ENCODE data around the gene PTPRT.

DNA sequence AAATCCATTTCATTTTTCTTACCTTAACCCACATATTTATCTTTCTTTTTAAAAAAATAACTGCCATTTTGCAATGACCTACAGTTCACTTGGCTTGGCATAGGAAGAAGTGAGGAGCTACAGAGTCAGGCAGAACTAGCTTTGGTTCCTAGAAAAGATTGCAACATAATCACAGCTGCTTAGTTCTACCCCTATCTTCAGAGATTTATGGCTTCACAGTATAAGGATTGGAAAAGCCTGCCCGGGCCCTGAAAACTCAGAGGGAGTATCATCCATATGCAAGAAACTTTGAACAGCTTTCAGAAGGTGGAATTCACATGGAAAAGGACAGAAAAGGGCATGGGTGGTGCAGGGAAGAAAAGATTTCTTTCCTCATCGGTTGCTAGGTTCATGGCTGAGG lies 797.3 kb downstream of the PTPRT start:
- TF ChIP-seq SP1 (IDR thresholded peaks at IDR 0.05) (no peak), BHLHE40 (IDR thresholded peaks at IDR 0.05; ENCODE audit: borderline replicate concordance) (no peak), FOXK2 (IDR thresholded peaks at IDR 0.05) (no peak), FOXM1 (IDR thresholded peaks at IDR 0.05; ENCODE audit: borderline replicate concordance) (no peak), SUZ12 (IDR thresholded peaks at IDR 0.05) (no peak)
